ENCODE measurements around the gene SAE1. TPM values are rescaled to one million over a fixed set of nuclear protein-coding genes. Genes with fewer than 3 reads are reported as not detected.
A peak's percentile ranks its signal among the peaks of the same experiment; 100 is the strongest.

Gene SAE1
- total and polyA plus RNA-seq, 10 of the 15 experiments (the other 5 are each of a cell fraction or from before 2014, with no cell fraction given) = 62.0 to 246 (median 148) TPM

- TF ChIP-seq CREM (IDR thresholded peaks at IDR 0.05; ENCODE audit: low read depth) (peak; percentile 52), PML (IDR thresholded peaks at IDR 0.05; ENCODE audit: low read length) (no peak), POLR2AphosphoS2 (IDR thresholded peaks at IDR 0.05; ENCODE audit: low read depth, low read length) (peak; percentile 76; the same call in 1 of the 2 replicates), YY1 (IDR thresholded peaks at IDR 0.05; ENCODE audit: low read depth, low read length) (no peak), MYC (IDR thresholded peaks at IDR 0.05; ENCODE audit: insufficient read depth, insufficient read length, insufficient replicate concordance, low read length, severe bottlenecking) (peak; percentile 61), SUPT20H (IDR thresholded peaks at IDR 0.05; ENCODE audit: borderline replicate concordance, control insufficient read depth, low read depth, low read length) (no peak), ATF2 (IDR thresholded peaks at IDR 0.05; ENCODE audit: low read length) (no peak), IKZF1 (conservative IDR thresholded peaks at IDR 0.05) (peak; percentile 74), ZNF24 (IDR thresholded peaks at IDR 0.05) (no peak), ELK1 (IDR thresholded peaks at IDR 0.05; ENCODE audit: low read depth, low read length) (no peak), RCOR1 (conservative IDR thresholded peaks at IDR 0.05; ENCODE audit: low read depth, low read length) (no peak), GABPA (IDR thresholded peaks at IDR 0.05; ENCODE audit: low read depth) (no peak), TCF12 (IDR thresholded peaks at IDR 0.05; ENCODE audit: low read depth, low read length) (peak; percentile 87), USF2 (IDR thresholded peaks at IDR 0.05; ENCODE audit: borderline replicate concordance, low read depth, low read length) (peak; percentile 34; the same call in 1 of the 2 replicates), ZBTB11 (CRISPR knock-in tag; IDR thresholded peaks at IDR 0.05) (no peak), TCF7 (IDR thresholded peaks at IDR 0.05; ENCODE audit: borderline replicate concordance) (no peak), SIX5 (IDR thresholded peaks at IDR 0.05; ENCODE audit: low read depth, low read length, severe bottlenecking) (no peak), HDAC2 (IDR thresholded peaks at IDR 0.05) (no peak), EGR1 (IDR thresholded peaks at IDR 0.05; ENCODE audit: borderline replicate concordance in 1 of 2, low read depth in 2 of 2, low read length in 2 of 2) (peak in 1 of 2 experiments; percentile 73; a peak in 2 of 3 replicates), ZNF217 (IDR thresholded peaks at IDR 0.05) (0 out of 2 replicates have a peak, but pooled peaks have one; percentile 17)
These were observed 100.8 kb downstream of the SAE1 start (continued) for GRCh38 chr19:47231215-47232054.

Measured in GM12878 (cell line).